ENCODE measurements around the gene TTC31. TPM values are rescaled to one million over a fixed set of nuclear protein-coding genes. Genes with fewer than 3 reads are reported as not detected.
"Not testable (repeated sequence)": the region's sequence is repeated elsewhere in the genome, so short reads cannot be mapped to it uniquely, and the experiment has no call there.

TTC31 gene
- total RNA-seq, 1 experiment from 2014 or later: 20.4 TPM

DNA sequence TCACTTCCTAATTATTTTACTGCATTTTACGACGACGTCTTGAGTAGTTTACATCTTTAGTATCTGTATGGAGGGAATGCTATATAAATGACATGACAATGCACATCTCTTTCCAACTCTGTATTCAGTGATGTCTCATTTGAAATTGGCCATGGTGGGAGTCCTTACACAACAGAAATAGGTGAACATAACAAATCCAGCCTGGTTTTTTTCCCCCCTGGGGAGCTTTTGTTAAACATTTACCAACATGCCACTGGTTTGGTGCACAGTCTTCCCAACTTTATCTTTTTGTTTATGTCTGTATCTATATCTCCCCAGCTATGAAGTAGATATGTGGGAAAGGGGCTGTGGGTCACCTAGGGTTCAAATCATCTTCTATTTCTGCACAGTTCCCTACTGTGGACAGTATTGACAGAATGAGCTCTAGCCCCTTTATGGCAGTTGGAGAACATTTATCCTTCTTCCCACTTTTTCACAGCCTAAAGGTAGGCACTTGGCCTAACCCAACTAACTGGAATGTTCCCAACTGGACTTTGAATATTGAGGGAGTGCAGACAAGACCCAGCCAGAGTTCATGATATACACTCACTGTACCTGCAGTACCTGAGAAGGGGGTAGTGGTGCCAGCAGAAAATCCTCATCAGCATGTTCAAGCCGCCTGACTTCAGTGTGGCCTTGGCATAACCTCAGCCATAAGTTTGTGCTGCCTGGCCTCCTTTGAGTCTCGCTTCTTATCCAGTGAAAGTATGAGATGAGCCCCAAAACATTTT, 35.5 kb upstream of the TTC31 start:
- no peaks in the 10 kb centered on the region for H3K36me3 ChIP-seq (replicated peaks; ENCODE audit: control insufficient read depth, insufficient read depth, low read length)
- H3K4me3 ChIP-seq (ENCODE audit: insufficient read depth, low read depth, low read length): no peak overlapping the region
- H3K27me3 ChIP-seq (ENCODE audit: control insufficient read depth, insufficient read depth, low read length): no peaks in the 10 kb centered on the region; the same call in 1 of the 2 replicates
- peak; percentile 8 for DNase-seq

GRCh38 chr2:74448771-74449170, 34.1 kb upstream of the TTC31 start:
- H3K27me3 ChIP-seq (ENCODE audit: control insufficient read depth, insufficient read depth, low read length): no peaks in the 10 kb centered on the region; the same call in 1 of the 2 replicates
- no peak for DNase-seq
- H3K36me3 ChIP-seq (replicated peaks; ENCODE audit: control insufficient read depth, insufficient read depth, low read length): no peaks in the 10 kb centered on the region
- H3K4me3 ChIP-seq (ENCODE audit: insufficient read depth, low read depth, low read length): no peak overlapping the region

- DNase-seq: no peak
- H3K4me3 ChIP-seq (ENCODE audit: insufficient read depth, low read depth, low read length): no peak overlapping the region
- H3K36me3 ChIP-seq (replicated peaks; ENCODE audit: control insufficient read depth, insufficient read depth, low read length): no peaks in the 10 kb centered on the region
- H3K27me3 ChIP-seq (ENCODE audit: control insufficient read depth, insufficient read depth, low read length): no peaks in the 10 kb centered on the region
Observed at GRCh38 chr2:74450570-74451190, 32.2 kb upstream of the TTC31 start.

GRCh38 chr2:74454654-74455511, 28.0 kb upstream of the TTC31 start, which contains the start of gene INO80B:
TSS of gene INO80B (plus strand) at chr2:74455087. CDS start at chr2:74455117, 30 bp downstream.
- H3K4me3 ChIP-seq (ENCODE audit: insufficient read depth, low read depth, low read length): peak within 1 kb of the TSS; percentile 59
- peak; percentile 87 for DNase-seq
- no peaks in the 10 kb centered on the region for H3K27me3 ChIP-seq (ENCODE audit: control insufficient read depth, insufficient read depth, low read length)
- no peaks in the 10 kb centered on the region for H3K36me3 ChIP-seq (replicated peaks; ENCODE audit: control insufficient read depth, insufficient read depth, low read length)

GRCh38 chr2:74457129-74457548, 25.7 kb upstream of the TTC31 start:
- H3K4me3 ChIP-seq (ENCODE audit: insufficient read depth, low read depth, low read length): peak overlapping the region; percentile 73
- DNase-seq: no peak
- no peaks in the 10 kb centered on the region for H3K27me3 ChIP-seq (ENCODE audit: control insufficient read depth, insufficient read depth, low read length)
- no peaks in the 10 kb centered on the region for H3K36me3 ChIP-seq (replicated peaks; ENCODE audit: control insufficient read depth, insufficient read depth, low read length)

GRCh38 chr2:74457549-74458131, 25.2 kb upstream of the TTC31 start:
- Histone ChIP-seq H3K4me3 (ENCODE audit: insufficient read depth, low read depth, low read length) (peak overlapping the region; percentile 73), H3K27me3 (ENCODE audit: control insufficient read depth, insufficient read depth, low read length) (no peaks in the 10 kb centered on the region), H3K36me3 (replicated peaks; ENCODE audit: control insufficient read depth, insufficient read depth, low read length) (no peaks in the 10 kb centered on the region; the same call in none of the 2 replicates)
- peak; percentile 91 for DNase-seq

DNA sequence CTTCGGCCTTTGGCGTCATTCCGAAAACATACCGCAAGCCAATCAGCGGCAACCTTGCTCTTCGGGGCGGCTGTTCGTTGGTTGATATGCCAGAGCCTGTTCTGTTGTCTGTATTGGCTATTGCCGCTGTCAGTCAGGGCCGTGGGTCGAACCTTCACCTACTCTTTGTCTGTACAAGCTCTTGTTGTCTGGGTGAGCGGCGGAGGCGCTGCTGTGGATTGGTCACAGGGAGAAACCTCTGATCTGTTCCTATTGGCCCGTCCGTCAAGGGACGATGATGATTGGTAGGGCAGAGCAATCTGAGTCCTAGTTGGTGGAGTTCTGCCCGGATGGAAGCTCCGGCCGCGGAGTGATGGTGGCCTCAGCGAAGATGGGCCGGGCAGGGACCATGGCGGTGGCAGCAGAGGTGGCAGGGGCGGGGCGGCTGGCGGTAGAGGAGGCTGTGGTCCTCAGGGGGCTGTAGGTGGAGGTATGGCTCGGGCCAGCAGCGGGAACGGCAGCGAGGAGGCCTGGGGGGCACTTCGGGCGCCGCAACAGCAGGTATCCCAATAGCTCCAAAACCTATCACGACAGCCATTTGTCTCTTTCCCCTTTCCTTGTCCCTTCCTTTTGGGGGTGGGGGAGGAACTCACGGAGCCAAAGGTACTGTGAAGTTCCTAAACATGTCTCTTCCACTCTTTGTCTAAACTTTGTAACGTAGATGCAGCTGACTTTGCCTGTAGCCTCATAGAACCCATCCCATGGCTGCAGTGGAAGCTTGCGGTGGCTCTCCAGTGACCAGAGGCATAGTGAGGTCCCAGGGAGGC, 24.5 kb upstream of the TTC31 start, which contains the start of gene WBP1:
WBP1 (plus strand) TSS at position 307 of the 806 bp plus-strand sequence; CDS start at position 472, 165 bp downstream.
- Histone ChIP-seq H3K36me3 (replicated peaks; ENCODE audit: control insufficient read depth, insufficient read depth, low read length) (no peaks in the 10 kb centered on the region; the same call in none of the 2 replicates), H3K27me3 (ENCODE audit: control insufficient read depth, insufficient read depth, low read length) (no peaks in the 10 kb centered on the region), H3K4me3 (ENCODE audit: insufficient read depth, low read depth, low read length) (peak within 1 kb of the TSS; percentile 84)
- DNase-seq: peak; percentile 97

- peak; percentile 35 for DNase-seq
- Histone ChIP-seq H3K27me3 (ENCODE audit: control insufficient read depth, insufficient read depth, low read length) (no peaks in the 10 kb centered on the region), H3K36me3 (replicated peaks; ENCODE audit: control insufficient read depth, insufficient read depth, low read length) (no peaks in the 10 kb centered on the region; the same call in none of the 2 replicates), H3K4me3 (ENCODE audit: insufficient read depth, low read depth, low read length) (peak overlapping the region; percentile 84)
Observed at GRCh38 chr2:74458938-74459363, 23.9 kb upstream of the TTC31 start.

DNA sequence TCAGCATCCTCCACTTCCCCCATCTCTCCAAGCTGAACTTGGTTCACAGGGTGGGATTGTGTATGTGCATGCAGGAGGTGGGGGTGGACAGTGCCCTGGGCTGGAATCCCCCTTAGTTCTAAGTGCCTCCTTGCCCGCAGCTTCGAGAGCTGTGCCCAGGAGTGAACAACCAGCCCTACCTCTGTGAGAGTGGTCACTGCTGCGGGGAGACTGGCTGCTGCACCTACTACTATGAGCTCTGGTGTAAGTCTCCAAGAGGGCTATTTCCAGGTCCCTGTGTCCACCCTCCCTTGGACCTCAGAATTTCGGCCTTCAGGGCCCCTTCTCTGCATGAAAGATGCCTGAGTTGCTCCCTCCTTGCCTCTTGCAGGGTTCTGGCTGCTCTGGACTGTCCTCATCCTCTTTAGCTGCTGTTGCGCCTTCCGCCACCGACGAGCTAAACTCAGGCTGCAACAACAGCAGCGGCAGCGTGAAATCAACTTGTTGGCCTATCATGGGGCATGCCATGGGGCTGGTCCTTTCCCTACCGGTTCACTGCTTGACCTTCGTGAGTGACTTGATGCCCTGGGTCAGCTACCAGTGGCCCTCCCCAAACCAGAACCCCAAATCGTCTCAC, 23.3 kb upstream of the TTC31 start:
- not testable (repeated sequence) for H3K36me3 ChIP-seq (replicated peaks; ENCODE audit: control insufficient read depth, insufficient read depth, low read length); H3K27me3 ChIP-seq (ENCODE audit: control insufficient read depth, insufficient read depth, low read length); H3K4me3 ChIP-seq (ENCODE audit: insufficient read depth, low read depth, low read length)
- DNase-seq: peak; percentile 11

DNA sequence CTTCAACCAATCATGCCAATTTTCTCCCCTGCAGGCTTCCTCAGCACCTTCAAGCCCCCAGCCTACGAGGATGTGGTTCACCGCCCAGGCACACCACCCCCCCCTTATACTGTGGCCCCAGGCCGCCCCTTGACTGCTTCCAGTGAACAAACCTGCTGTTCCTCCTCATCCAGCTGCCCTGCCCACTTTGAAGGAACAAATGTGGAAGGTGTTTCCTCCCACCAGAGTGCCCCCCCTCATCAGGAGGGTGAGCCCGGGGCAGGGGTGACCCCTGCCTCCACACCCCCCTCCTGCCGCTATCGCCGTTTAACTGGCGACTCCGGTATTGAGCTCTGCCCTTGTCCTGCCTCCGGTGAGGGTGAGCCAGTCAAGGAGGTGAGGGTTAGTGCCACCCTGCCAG, 22.7 kb upstream of the TTC31 start:
- H3K27me3 ChIP-seq (ENCODE audit: control insufficient read depth, insufficient read depth, low read length); H3K4me3 ChIP-seq (ENCODE audit: insufficient read depth, low read depth, low read length); H3K36me3 ChIP-seq (replicated peaks; ENCODE audit: control insufficient read depth, insufficient read depth, low read length); DNase-seq: not testable (repeated sequence)

DNA sequence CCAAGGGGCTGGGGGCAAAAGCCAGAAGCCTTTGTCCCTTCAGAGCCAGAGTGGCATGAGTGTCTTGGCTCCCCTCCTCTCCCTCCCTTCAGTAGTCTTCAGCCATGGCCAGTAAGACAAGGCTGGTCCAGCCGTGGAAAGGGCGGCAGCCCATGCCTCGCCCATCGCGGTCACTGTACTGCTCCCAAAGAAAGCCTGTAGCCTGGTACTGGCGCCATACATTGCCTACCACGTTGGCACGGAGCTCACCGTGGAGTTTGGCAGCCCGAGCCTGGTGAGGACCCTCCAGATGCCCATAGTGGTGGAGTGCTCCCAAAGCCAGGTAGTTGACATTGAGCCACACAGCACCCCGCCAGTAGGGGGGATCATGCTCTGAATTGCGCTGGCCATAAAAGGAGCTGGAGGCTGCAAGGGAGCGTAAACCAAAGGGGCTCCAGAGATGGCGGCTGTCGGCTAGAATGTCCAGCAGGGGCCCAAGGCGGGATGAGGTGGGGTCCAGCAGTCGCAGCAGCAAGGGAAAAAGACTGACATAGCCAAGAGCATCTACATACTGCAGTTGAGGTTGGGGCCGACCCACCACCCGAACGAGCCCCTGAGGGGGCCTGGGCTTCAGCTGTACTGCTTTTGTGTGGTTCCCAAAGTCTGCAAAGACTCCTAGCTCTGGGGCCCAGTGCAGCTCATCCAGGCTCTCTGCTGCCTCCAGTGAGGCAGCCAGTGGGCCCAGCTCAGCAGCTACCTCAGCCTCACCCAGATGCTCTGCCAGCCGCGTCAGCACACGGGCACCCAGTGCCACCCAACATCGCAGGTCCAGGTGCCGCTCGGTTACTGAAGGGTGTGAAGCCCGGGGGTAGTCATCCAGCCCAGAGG, 21.5 kb upstream of the TTC31 start:
- DNase-seq: peak; percentile 77
- H3K27me3 ChIP-seq (ENCODE audit: control insufficient read depth, insufficient read depth, low read length): no peaks in the 10 kb centered on the region
- no peaks in the 10 kb centered on the region; the same call in none of the 2 replicates for H3K36me3 ChIP-seq (replicated peaks; ENCODE audit: control insufficient read depth, insufficient read depth, low read length)

GRCh38 chr2:74462054-74462785, 20.7 kb upstream of the TTC31 start:
- H3K36me3 ChIP-seq (replicated peaks; ENCODE audit: control insufficient read depth, insufficient read depth, low read length): no peaks in the 10 kb centered on the region; the same call in none of the 2 replicates
- H3K27me3 ChIP-seq (ENCODE audit: control insufficient read depth, insufficient read depth, low read length): no peaks in the 10 kb centered on the region
- no peak for DNase-seq
- no peak overlapping the region for H3K4me3 ChIP-seq (ENCODE audit: insufficient read depth, low read depth, low read length)

More for the DNA sequence above, 21.5 kb upstream of the TTC31 start:
- H3K4me3 ChIP-seq (ENCODE audit: insufficient read depth, low read depth, low read length): no peak overlapping the region

All from H7 (cell line).